Neural progenitor cell (in vitro differentiated cells): Measurements from ENCODE around the gene ANKRD60.

ENCODE experiments used
- EZH2 ChIP-seq: fragments of 200-600 bp; sonication (generic); IDR thresholded peaks from 2 replicates; pipeline ENCODE4 v1.6.1; 2017; ENCODE audit warnings: antibody characterized with exemption, mild to moderate bottlenecking, moderate library complexity
- EZH2phosphoT487 ChIP-seq: fragments of 200-600 bp; sonication (generic); IDR thresholded peaks from 2 replicates; pipeline ENCODE4 v1.6.1; 2017; ENCODE audit warnings: antibody characterized with exemption
- TF ChIP-seq, protein P1 (sequence below): fragments of 200-600 bp; sonication (generic); IDR thresholded peaks from 2 replicates; pipeline ENCODE4 v1.5.1; 2017; ENCODE audit warnings: antibody characterized with exemption, mild to moderate bottlenecking

- no peak for TF ChIP-seq EZH2phosphoT487
- TF ChIP-seq, protein P1, sequence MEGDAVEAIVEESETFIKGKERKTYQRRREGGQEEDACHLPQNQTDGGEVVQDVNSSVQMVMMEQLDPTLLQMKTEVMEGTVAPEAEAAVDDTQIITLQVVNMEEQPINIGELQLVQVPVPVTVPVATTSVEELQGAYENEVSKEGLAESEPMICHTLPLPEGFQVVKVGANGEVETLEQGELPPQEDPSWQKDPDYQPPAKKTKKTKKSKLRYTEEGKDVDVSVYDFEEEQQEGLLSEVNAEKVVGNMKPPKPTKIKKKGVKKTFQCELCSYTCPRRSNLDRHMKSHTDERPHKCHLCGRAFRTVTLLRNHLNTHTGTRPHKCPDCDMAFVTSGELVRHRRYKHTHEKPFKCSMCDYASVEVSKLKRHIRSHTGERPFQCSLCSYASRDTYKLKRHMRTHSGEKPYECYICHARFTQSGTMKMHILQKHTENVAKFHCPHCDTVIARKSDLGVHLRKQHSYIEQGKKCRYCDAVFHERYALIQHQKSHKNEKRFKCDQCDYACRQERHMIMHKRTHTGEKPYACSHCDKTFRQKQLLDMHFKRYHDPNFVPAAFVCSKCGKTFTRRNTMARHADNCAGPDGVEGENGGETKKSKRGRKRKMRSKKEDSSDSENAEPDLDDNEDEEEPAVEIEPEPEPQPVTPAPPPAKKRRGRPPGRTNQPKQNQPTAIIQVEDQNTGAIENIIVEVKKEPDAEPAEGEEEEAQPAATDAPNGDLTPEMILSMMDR, result no peak
- TF ChIP-seq EZH2, result no peak
These were observed 14.1 kb downstream of the ANKRD60 start for GRCh38 chr20:58214310-58214709.
